Lung (tissue), 12 donors: ENCODE data around the gene CRISP2. TPM values are rescaled to one million over a fixed set of nuclear protein-coding genes. Genes with fewer than 3 reads are reported as not detected.

Experiments
- ATAC-seq: fragments of 200-7000 bp; cut with Tn5 transposase; one replicate; pipeline ENCODE4 v1.9.1; 2020; ENCODE audit warnings: moderate number of reproducible peaks; ENCODE audit not compliant: insufficient read depth, low FRiP score
- DNase-seq, 3 donors: peaks; one replicate each; pipeline ENCODE4 v3.0.0-alpha.2; 2013 to 2017
- H3K27ac ChIP-seq, 2 donors: one replicate each; pipeline ENCODE4 v1.5.1; 2013; ENCODE audit warnings: mild to moderate bottlenecking in 2 of 2, moderate library complexity in 2 of 2, control low read depth in 1 of 2, inconsistent platforms in 1 of 2, low read depth in 1 of 2, low read length in 1 of 2
- H3K27me3 ChIP-seq, 3 donors: one replicate each; pipeline ENCODE4 v1.5.1; 2013; ENCODE audit warnings: low read length in 2 of 3; ENCODE audit not compliant: control insufficient read depth in 3 of 3, insufficient read depth in 3 of 3
- H3K36me3 ChIP-seq, 4 donors: one replicate each; pipeline ENCODE4 v1.5.1; 2013; ENCODE audit warnings: low read length in 4 of 4, mild to moderate bottlenecking in 1 of 4, moderate library complexity in 1 of 4; ENCODE audit not compliant: control insufficient read depth in 4 of 4, insufficient read depth in 4 of 4
- H3K4me1 ChIP-seq, 5 donors: one replicate each; pipeline ENCODE4 v1.5.1; 2013; ENCODE audit warnings: low read length in 5 of 5, mild to moderate bottlenecking in 2 of 5, moderate library complexity in 1 of 5; ENCODE audit not compliant: control insufficient read depth in 5 of 5, insufficient read depth in 5 of 5
- H3K4me3 ChIP-seq: one replicate; pipeline ENCODE4 v1.5.1; 2013; ENCODE audit warnings: mild to moderate bottlenecking, control low read depth, moderate library complexity
- H3K9ac ChIP-seq, 2 donors: one replicate each; pipeline ENCODE4 v1.5.1; 2013; ENCODE audit warnings: low read length in 2 of 2, control low read depth in 1 of 2; ENCODE audit not compliant: insufficient read depth in 1 of 2
- H3K9me3 ChIP-seq, 4 donors: one replicate each; pipeline ENCODE4 v1.5.1; 2013; ENCODE audit warnings: low read length in 3 of 4, mild to moderate bottlenecking in 1 of 4, moderate library complexity in 1 of 4; ENCODE audit not compliant: control insufficient read depth in 4 of 4, insufficient read depth in 3 of 4
- CTCF ChIP-seq: IDR thresholded peaks from 2 replicates; pipeline ENCODE4 v1.5.1; 2012; ENCODE audit warnings: mild to moderate bottlenecking; ENCODE audit errors: control extremely low read depth, extremely low read depth
- WGBS, 2 donors: extraction: QIAGEN DNeasy Blood & Tissue Kit; methylation state at CpG; one replicate each; pipeline ENCODE4 v1.1.7; 2013; 5-methylcytosine and 5-hydroxymethylcytosine counted together
- polyA plus RNA-seq, 2 donors: library from polyadenylated mRNA; stranded (reverse); fragments of 200-250 nt; gene quantifications; one replicate each; pipeline ENCODE4 v1.2.1, GENCODE V29; 2013
- total RNA-seq, 2 donors: library from RNA; depleted of rRNA in 1 of 2; stranded (reverse); fragments of >200 nt in 1 of 2; gene quantifications; one replicate each; pipeline ENCODE4 v1.2.1, GENCODE V29; 2014 to 2021
- donor health status: control.
- donor health status: control.
- donor health status: Bipolar disorder and iron deficiency.
- donor health status: healthy.
- donor health status: DM: yes; HTN: yes; CAD: no.

The CRISP2 gene
- total and polyA plus RNA-seq, 4 donors, result 0.28 to 4.0 (median 1.3) TPM

- H3K9ac ChIP-seq, result no peak overlapping the region
- no peak for TF ChIP-seq CTCF
- H3K9me3 ChIP-seq, result peaks cover 0 to 4% (median 1%) of the 10 kb centered on the region in 4 donors
- H3K4me3 ChIP-seq, result no peak overlapping the region
- DNase-seq (no peak), ATAC-seq (no peak)
- H3K4me1 ChIP-seq, result no peaks in the 10 kb centered on the region
- WGBS, 2 donors, result 66 to 75% methylated on average over 2 of the region's 2 CpGs
- no peak overlapping the region for H3K27ac ChIP-seq
- no peaks in the 10 kb centered on the region for H3K36me3 ChIP-seq
- H3K27me3 ChIP-seq, result no peaks in the 10 kb centered on the region
Observed at GRCh38 chr6:49721297-49721696, 8.0 kb upstream of the CRISP2 start.

- no peak for ATAC-seq
- H3K36me3 ChIP-seq, result no peaks in the 10 kb centered on the region
- H3K9ac ChIP-seq, result no peak overlapping the region
- peaks cover 0 to 4% (median 1%) of the 10 kb centered on the region in 4 donors for H3K9me3 ChIP-seq
- no peak overlapping the region for H3K4me3 ChIP-seq
- no peaks in the 10 kb centered on the region for H3K4me1 ChIP-seq
- 90 to 96% methylated on average over 7 of the region's 7 CpGs for WGBS, 2 donors
- no peak for TF ChIP-seq CTCF
- H3K27me3 ChIP-seq, result no peaks in the 10 kb centered on the region
- no peak overlapping the region for H3K27ac ChIP-seq
- DNase-seq, result no peak
Observed at GRCh38 chr6:49720372-49720771, 7.0 kb upstream of the CRISP2 start.

- ATAC-seq, result no peak
- Histone ChIP-seq H3K36me3 (no peaks in the 10 kb centered on the region), H3K4me1 (no peaks in the 10 kb centered on the region), H3K27me3 (no peaks in the 10 kb centered on the region), H3K9ac (no peak overlapping the region), H3K27ac (no peak overlapping the region), H3K9me3 (peaks cover 0 to 7% (median 3%) of the 10 kb centered on the region in 4 donors), H3K4me3 (no peak overlapping the region)
- no peak for TF ChIP-seq CTCF
- no peak for DNase-seq
Observed at GRCh38 chr6:49698478-49698877, 14.9 kb downstream of the CRISP2 start.

- Histone ChIP-seq H3K4me1 (no peaks in the 10 kb centered on the region), H3K27ac (no peak overlapping the region), H3K36me3 (no peaks in the 10 kb centered on the region), H3K9ac (no peak overlapping the region), H3K27me3 (no peaks in the 10 kb centered on the region), H3K9me3 (peaks cover 0 to 7% (median 3%) of the 10 kb centered on the region in 4 donors), H3K4me3 (no peak overlapping the region)
- TF ChIP-seq CTCF, result no peak
- no peak for ATAC-seq
- 42 to 86% methylated on average over 1 of the region's 1 CpG for WGBS, 2 donors
- no peak for DNase-seq
Observed at GRCh38 chr6:49693512-49693911, 19.8 kb downstream of the CRISP2 start.
